Measurements from ENCODE around the gene ADGRA1.
"Not testable (repeated sequence)": the region's sequence is repeated elsewhere in the genome, so short reads cannot be mapped to it uniquely, and the experiment has no call there.

The ADGRA1 gene

GRCh38 chr10:133167693-133168616, 80.2 kb downstream of the ADGRA1 start:
- peaks cover 0 to 2% of the 10 kb centered on the region in 2 donors for H3K4me1 Mint-ChIP-seq
- DNase-seq: no peak
- no peaks in the 10 kb centered on the region for H3K36me3 Mint-ChIP-seq
- no peak overlapping the region for H3K27ac Mint-ChIP-seq
- H3K27me3 Mint-ChIP-seq: peaks cover 24 to 41% of the 10 kb centered on the region in 2 donors
- peaks cover 0 to 3% of the 10 kb centered on the region in 2 donors for H3K9me3 Mint-ChIP-seq
- no peak for ATAC-seq (replicated peaks)
- no peak overlapping the region for H3K4me3 Mint-ChIP-seq

GRCh38 chr10:133168617-133169031, 80.9 kb downstream of the ADGRA1 start:
- DNase-seq (no peak), ATAC-seq (replicated peaks) (no peak)
- H3K4me1 Mint-ChIP-seq: peaks cover 0 to 2% of the 10 kb centered on the region in 2 donors
- no peak overlapping the region for H3K4me3 Mint-ChIP-seq
- H3K9me3 Mint-ChIP-seq: peaks cover 0 to 3% of the 10 kb centered on the region in 2 donors
- H3K27ac Mint-ChIP-seq: no peak overlapping the region
- H3K27me3 Mint-ChIP-seq: peaks cover 24 to 34% of the 10 kb centered on the region in 2 donors
- no peaks in the 10 kb centered on the region for H3K36me3 Mint-ChIP-seq

GRCh38 chr10:133169173-133169947, 81.6 kb downstream of the ADGRA1 start:
- H3K4me3 Mint-ChIP-seq: no peak overlapping the region
- no peak overlapping the region for H3K27ac Mint-ChIP-seq
- ATAC-seq (replicated peaks): no peak
- peaks cover 0 to 2% of the 10 kb centered on the region in 2 donors for H3K4me1 Mint-ChIP-seq
- peaks cover 27 to 34% of the 10 kb centered on the region in 2 donors for H3K27me3 Mint-ChIP-seq
- peaks cover 1 to 4% of the 10 kb centered on the region in 2 donors for H3K9me3 Mint-ChIP-seq
- no peak for DNase-seq
- H3K36me3 Mint-ChIP-seq: no peaks in the 10 kb centered on the region

GRCh38 chr10:133170092-133170491, 82.4 kb downstream of the ADGRA1 start:
- Mint-ChIP-seq H3K4me3 (no peak overlapping the region), H3K27me3 (peaks cover 32 to 42% of the 10 kb centered on the region in 2 donors), H3K4me1 (peaks cover 0 to 4% of the 10 kb centered on the region in 2 donors), H3K36me3 (no peaks in the 10 kb centered on the region), H3K9me3 (peaks cover 6 to 9% of the 10 kb centered on the region in 2 donors), H3K27ac (no peak overlapping the region)
- ATAC-seq (replicated peaks) (no peak), DNase-seq (no peak)

GRCh38 chr10:133173860-133174640, 86.3 kb downstream of the ADGRA1 start:
- Mint-ChIP-seq H3K4me1 (peaks cover 0 to 9% of the 10 kb centered on the region in 2 donors), H3K9me3 (peaks cover 20 to 22% of the 10 kb centered on the region in 2 donors), H3K4me3 (no peak overlapping the region), H3K27me3 (peaks cover 27 to 31% of the 10 kb centered on the region in 2 donors), H3K36me3 (no peaks in the 10 kb centered on the region), H3K27ac (no peak overlapping the region)
- ATAC-seq (replicated peaks) (no peak), DNase-seq (no peak)

GRCh38 chr10:133174689-133175263, 87.1 kb downstream of the ADGRA1 start:
- no peak for DNase-seq
- Mint-ChIP-seq H3K27me3 (peaks cover 27 to 31% of the 10 kb centered on the region in 2 donors), H3K27ac (no peak overlapping the region), H3K4me1 (peaks cover 0 to 9% of the 10 kb centered on the region in 2 donors), H3K4me3 (no peak overlapping the region), H3K36me3 (no peaks in the 10 kb centered on the region), H3K9me3 (peaks cover 20 to 21% of the 10 kb centered on the region in 2 donors)
- ATAC-seq (replicated peaks): no peak

- H3K36me3 Mint-ChIP-seq; H3K4me1 Mint-ChIP-seq; DNase-seq; ATAC-seq (replicated peaks); H3K4me3 Mint-ChIP-seq; H3K27ac Mint-ChIP-seq: not testable (repeated sequence)
- Mint-ChIP-seq H3K27me3 (peaks cover 35 to 39% of the 10 kb centered on the region in 2 donors), H3K9me3 (peaks cover 19 to 20% of the 10 kb centered on the region in 2 donors)
Measured at GRCh38 chr10:133175624-133176023, 87.9 kb downstream of the ADGRA1 start.

- H3K36me3 Mint-ChIP-seq: no peaks in the 10 kb centered on the region
- no peak for DNase-seq
- no peak for ATAC-seq (replicated peaks)
- no peak overlapping the region for H3K4me3 Mint-ChIP-seq
- H3K9me3 Mint-ChIP-seq: peaks cover 19 to 20% of the 10 kb centered on the region in 2 donors
- H3K27ac Mint-ChIP-seq: no peak overlapping the region
- peaks cover 0 to 7% of the 10 kb centered on the region in 2 donors for H3K4me1 Mint-ChIP-seq
- H3K27me3 Mint-ChIP-seq: peaks cover 42 to 46% of the 10 kb centered on the region in 2 donors
Measured at GRCh38 chr10:133176546-133176945, 88.8 kb downstream of the ADGRA1 start.

GRCh38 chr10:133177380-133178157, 89.8 kb downstream of the ADGRA1 start:
- H3K27me3 Mint-ChIP-seq: peaks cover 40 to 43% of the 10 kb centered on the region in 2 donors
- H3K4me1 Mint-ChIP-seq: peaks cover 0 to 7% of the 10 kb centered on the region in 2 donors
- DNase-seq (no peak), ATAC-seq (replicated peaks) (no peak)
- no peak overlapping the region for H3K27ac Mint-ChIP-seq
- H3K4me3 Mint-ChIP-seq: no peak overlapping the region
- no peaks in the 10 kb centered on the region for H3K36me3 Mint-ChIP-seq
- H3K9me3 Mint-ChIP-seq: peaks cover 19 to 20% of the 10 kb centered on the region in 2 donors

- ATAC-seq (replicated peaks) (no peak), DNase-seq (no peak)
- no peak overlapping the region for H3K4me3 Mint-ChIP-seq
- no peaks in the 10 kb centered on the region for H3K36me3 Mint-ChIP-seq
- no peak overlapping the region for H3K27ac Mint-ChIP-seq
- H3K27me3 Mint-ChIP-seq: peaks cover 35 to 40% of the 10 kb centered on the region in 2 donors
- H3K4me1 Mint-ChIP-seq: peaks cover 0 to 7% of the 10 kb centered on the region in 2 donors
- peaks cover 19 to 20% of the 10 kb centered on the region in 2 donors for H3K9me3 Mint-ChIP-seq
Measured at GRCh38 chr10:133178357-133179127, 90.8 kb downstream of the ADGRA1 start.

- Mint-ChIP-seq H3K27me3 (peaks cover 31 to 36% of the 10 kb centered on the region in 2 donors), H3K4me3 (no peak overlapping the region), H3K4me1 (peaks cover 0 to 7% of the 10 kb centered on the region in 2 donors), H3K27ac (no peak overlapping the region), H3K36me3 (no peaks in the 10 kb centered on the region), H3K9me3 (peaks cover 19 to 20% of the 10 kb centered on the region in 2 donors)
- ATAC-seq (replicated peaks) (no peak), DNase-seq (no peak)
Measured at GRCh38 chr10:133179128-133179520, 91.4 kb downstream of the ADGRA1 start.

- peaks cover 28 to 31% of the 10 kb centered on the region in 2 donors for H3K27me3 Mint-ChIP-seq
- no peak overlapping the region for H3K4me3 Mint-ChIP-seq
- no peaks in the 10 kb centered on the region for H3K36me3 Mint-ChIP-seq
- H3K4me1 Mint-ChIP-seq: peaks cover 0 to 4% of the 10 kb centered on the region in 2 donors
- H3K27ac Mint-ChIP-seq: no peak overlapping the region
- no peak for DNase-seq
- ATAC-seq (replicated peaks): no peak
- H3K9me3 Mint-ChIP-seq: peaks cover 15 to 16% of the 10 kb centered on the region in 2 donors
Measured at GRCh38 chr10:133179651-133180050, 91.9 kb downstream of the ADGRA1 start.
